ENCODE data around the gene LHPP.

DNA sequence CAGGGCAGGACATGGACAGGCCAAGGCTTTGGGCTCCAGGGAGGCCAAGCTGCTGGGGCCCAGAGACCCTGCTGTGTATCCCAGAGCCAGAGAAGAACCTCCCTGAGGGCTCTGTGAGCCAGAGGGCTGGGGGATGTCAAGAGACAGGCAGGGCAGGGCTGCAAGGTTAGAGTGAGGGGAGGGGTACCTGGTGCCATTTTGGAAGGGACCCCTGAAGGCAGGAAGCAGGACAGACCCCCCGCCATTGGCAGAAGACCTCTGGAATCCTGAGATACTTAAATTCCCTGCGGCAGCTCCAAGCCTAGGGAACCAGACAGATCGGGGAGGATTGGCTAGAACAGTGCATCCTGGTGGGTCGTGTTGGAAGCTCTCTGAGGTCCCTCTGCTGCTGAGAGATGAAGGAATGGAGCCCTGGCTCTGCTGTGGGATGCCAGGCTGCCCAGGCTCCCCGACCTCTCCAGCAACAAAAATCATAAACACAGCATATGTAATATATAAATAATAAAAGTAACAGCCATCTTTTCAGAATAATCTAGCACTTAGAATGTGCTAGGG is 75.0 kb downstream of the LHPP start:
- TF ChIP-seq POLR2AphosphoS5 (IDR thresholded peaks at IDR 0.05) (no peak), EP300 (IDR thresholded peaks at IDR 0.05) (no peak)
